ENCODE results near the gene PISD. TPM values are rescaled to one million over a fixed set of nuclear protein-coding genes. Genes with fewer than 3 reads are reported as not detected.
"Not testable (repeated sequence)": the region's sequence is repeated elsewhere in the genome, so short reads cannot be mapped to it uniquely, and the experiment has no call there.

PISD gene
- total RNA-seq, 3 donors from 2014 or later (not counting 1 experiment from before 2014, with no cell fraction given): 36.0 to 52.1 (median 47.8) TPM

DNA sequence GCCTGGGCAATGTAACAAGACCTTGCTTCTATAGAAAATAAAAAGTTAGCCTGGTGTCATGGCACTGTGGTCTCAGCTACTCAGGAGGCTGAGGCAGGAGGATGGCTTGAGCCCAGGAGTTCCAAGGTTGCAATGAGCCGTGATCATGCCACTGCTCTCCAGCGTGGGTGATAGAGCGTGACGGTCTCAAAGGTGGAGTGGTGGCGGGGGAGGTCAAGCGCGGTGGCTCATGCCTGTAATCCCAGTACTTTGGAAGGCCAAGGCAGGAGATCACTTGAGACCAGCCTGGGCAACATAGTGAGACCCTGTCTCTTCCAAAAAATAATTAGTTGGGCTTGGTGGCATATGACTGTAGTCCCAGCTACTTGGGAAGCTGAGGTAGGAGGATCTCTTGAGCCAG is 16.7 kb upstream of the PISD start:
- no peaks in the 10 kb centered on the region for H3K27me3 ChIP-seq (ENCODE audit: control insufficient read depth, insufficient read depth, low read length)
- no peak overlapping the region for H3K4me3 Mint-ChIP-seq
- peaks cover 6% of the 10 kb centered on the region for H3K36me3 ChIP-seq (ENCODE audit: control insufficient read depth, insufficient read depth, low read length)
- H3K27ac Mint-ChIP-seq: peak overlapping the region in 1 of 2 donors; percentile 53
- DNase-seq (no peak), ATAC-seq (no peak)
- H3K9me3 Mint-ChIP-seq: no peaks in the 10 kb centered on the region
- peaks cover 11% of the 10 kb centered on the region for H3K4me1 ChIP-seq (ENCODE audit: control insufficient read depth, insufficient read depth, low read length)
- no peaks in the 10 kb centered on the region for H3K36me3 Mint-ChIP-seq
- TF ChIP-seq, protein P1, sequence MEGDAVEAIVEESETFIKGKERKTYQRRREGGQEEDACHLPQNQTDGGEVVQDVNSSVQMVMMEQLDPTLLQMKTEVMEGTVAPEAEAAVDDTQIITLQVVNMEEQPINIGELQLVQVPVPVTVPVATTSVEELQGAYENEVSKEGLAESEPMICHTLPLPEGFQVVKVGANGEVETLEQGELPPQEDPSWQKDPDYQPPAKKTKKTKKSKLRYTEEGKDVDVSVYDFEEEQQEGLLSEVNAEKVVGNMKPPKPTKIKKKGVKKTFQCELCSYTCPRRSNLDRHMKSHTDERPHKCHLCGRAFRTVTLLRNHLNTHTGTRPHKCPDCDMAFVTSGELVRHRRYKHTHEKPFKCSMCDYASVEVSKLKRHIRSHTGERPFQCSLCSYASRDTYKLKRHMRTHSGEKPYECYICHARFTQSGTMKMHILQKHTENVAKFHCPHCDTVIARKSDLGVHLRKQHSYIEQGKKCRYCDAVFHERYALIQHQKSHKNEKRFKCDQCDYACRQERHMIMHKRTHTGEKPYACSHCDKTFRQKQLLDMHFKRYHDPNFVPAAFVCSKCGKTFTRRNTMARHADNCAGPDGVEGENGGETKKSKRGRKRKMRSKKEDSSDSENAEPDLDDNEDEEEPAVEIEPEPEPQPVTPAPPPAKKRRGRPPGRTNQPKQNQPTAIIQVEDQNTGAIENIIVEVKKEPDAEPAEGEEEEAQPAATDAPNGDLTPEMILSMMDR (IDR thresholded peaks at IDR 0.05): no peak
- intact Hi-C loops (cut with micrococcal nuclease): no loop called here
- no peaks in the 10 kb centered on the region for H3K9me3 ChIP-seq (ENCODE audit: control insufficient read depth, insufficient read depth, low read length)
- peaks cover 12 to 18% of the 10 kb centered on the region in 2 donors for H3K4me1 Mint-ChIP-seq
- H3K27ac ChIP-seq (ENCODE audit: low read length): no peak overlapping the region
- H3K27me3 Mint-ChIP-seq (ENCODE audit: low read depth in 2 of 2): no peaks in the 10 kb centered on the region
- 96% methylated on average over 7 of the region's 7 CpGs for WGBS (ENCODE audit: insufficient coverage)
- no peak overlapping the region for H3K4me3 ChIP-seq (ENCODE audit: low read length)

DNA sequence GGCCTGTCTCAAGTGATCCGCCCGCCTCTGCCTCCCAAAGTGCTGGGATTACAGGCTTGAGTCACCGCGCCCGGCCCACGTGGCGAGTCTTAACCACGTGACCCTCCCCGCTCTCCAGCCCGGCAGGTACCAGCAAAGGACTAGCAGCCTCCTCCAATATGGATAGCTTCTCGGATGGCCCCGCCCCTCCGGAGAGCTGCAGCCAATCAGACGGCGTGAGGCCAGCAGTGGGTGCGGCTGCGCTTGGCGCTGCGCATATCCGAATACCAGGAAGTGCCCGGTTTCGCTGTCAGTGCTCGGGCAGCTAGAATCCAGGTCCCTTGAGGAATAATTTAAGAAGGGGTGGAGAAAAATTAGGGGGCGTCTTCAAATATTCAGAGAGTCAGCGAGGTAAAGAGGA is 14.7 kb upstream of the PISD start:
- peaks cover 11% of the 10 kb centered on the region for H3K4me1 ChIP-seq (ENCODE audit: control insufficient read depth, insufficient read depth, low read length)
- Mint-ChIP-seq H3K4me1 (peaks cover 12 to 18% of the 10 kb centered on the region in 2 donors), H3K9me3 (no peaks in the 10 kb centered on the region), H3K36me3 (no peaks in the 10 kb centered on the region), H3K27me3 (ENCODE audit: low read depth in 2 of 2) (no peaks in the 10 kb centered on the region), H3K27ac (peak overlapping the region; percentile 92 to 97), H3K4me3 (peak overlapping the region; percentile 100)
- no peaks in the 10 kb centered on the region for H3K36me3 ChIP-seq (ENCODE audit: control insufficient read depth, insufficient read depth, low read length)
- H3K4me3 ChIP-seq (ENCODE audit: low read length): peak overlapping the region; percentile 46
- no peaks in the 10 kb centered on the region for H3K27me3 ChIP-seq (ENCODE audit: control insufficient read depth, insufficient read depth, low read length)
- peak overlapping the region; percentile 60 for H3K27ac ChIP-seq (ENCODE audit: low read length)
- WGBS (ENCODE audit: insufficient coverage): 8% methylated on average over 25 of the region's 25 CpGs
- peak; percentile 100 for ATAC-seq
- intact Hi-C loops (cut with micrococcal nuclease): loop anchor here (1.0 kb wide), 1 partner anchor 14 kb away; the partner anchor contains the start of gene PISD
- no peaks in the 10 kb centered on the region for H3K9me3 ChIP-seq (ENCODE audit: control insufficient read depth, insufficient read depth, low read length)
- TF ChIP-seq, protein P1 (IDR thresholded peaks at IDR 0.05): no peak
- DNase-seq: peak; percentile 89 to 94

DNA sequence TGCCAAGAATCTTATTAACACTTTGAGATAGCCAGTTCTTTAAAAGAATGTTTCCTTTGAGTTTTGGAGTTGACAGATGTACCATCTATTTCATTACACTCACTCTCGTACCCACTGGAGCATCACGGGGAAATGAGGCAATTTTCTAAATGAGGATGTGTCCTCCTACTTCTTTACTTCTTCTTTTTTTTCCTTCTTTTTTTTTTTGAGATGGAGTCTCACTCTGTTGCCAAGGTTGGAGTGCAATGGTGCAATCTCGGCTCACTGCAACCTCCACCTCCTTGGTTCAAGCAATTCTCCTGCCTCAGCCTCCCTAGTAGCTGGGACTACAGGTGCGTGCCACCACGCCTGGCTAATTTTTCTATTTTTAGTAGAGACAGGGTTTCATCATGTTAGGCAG is 12.2 kb upstream of the PISD start:
- WGBS (ENCODE audit: insufficient coverage): 64% methylated on average over 5 of the region's 5 CpGs
- not testable (repeated sequence) for ATAC-seq; H3K36me3 ChIP-seq (ENCODE audit: control insufficient read depth, insufficient read depth, low read length)

GRCh38 chr22:31668849-31669248 is 6.8 kb upstream of the PISD start:
- not testable (repeated sequence) for H3K4me1 ChIP-seq (ENCODE audit: control insufficient read depth, insufficient read depth, low read length); H3K27me3 ChIP-seq (ENCODE audit: control insufficient read depth, insufficient read depth, low read length); H3K4me3 ChIP-seq (ENCODE audit: low read length); H3K9me3 Mint-ChIP-seq; H3K9me3 ChIP-seq (ENCODE audit: control insufficient read depth, insufficient read depth, low read length); H3K27ac Mint-ChIP-seq; H3K4me1 Mint-ChIP-seq; H3K4me3 Mint-ChIP-seq; ATAC-seq; H3K27ac ChIP-seq (ENCODE audit: low read length); H3K36me3 Mint-ChIP-seq; DNase-seq; H3K27me3 Mint-ChIP-seq (ENCODE audit: low read depth in 2 of 2); H3K36me3 ChIP-seq (ENCODE audit: control insufficient read depth, insufficient read depth, low read length)
- intact Hi-C loops (cut with micrococcal nuclease): loop anchor here (5.0 kb wide), 2 partner anchors 413 to 598 kb away; no protein-coding TSS in a partner anchor
- 95% methylated on average over 4 of the region's 4 CpGs for WGBS (ENCODE audit: insufficient coverage)

More for the DNA sequence above, 12.2 kb upstream of the PISD start:
- H3K27ac Mint-ChIP-seq; DNase-seq; H3K27me3 ChIP-seq (ENCODE audit: control insufficient read depth, insufficient read depth, low read length); H3K9me3 ChIP-seq (ENCODE audit: control insufficient read depth, insufficient read depth, low read length); H3K9me3 Mint-ChIP-seq; H3K27me3 Mint-ChIP-seq (ENCODE audit: low read depth in 2 of 2); H3K36me3 Mint-ChIP-seq; H3K4me3 Mint-ChIP-seq; H3K27ac ChIP-seq (ENCODE audit: low read length); intact Hi-C loops (cut with micrococcal nuclease); H3K4me3 ChIP-seq (ENCODE audit: low read length): not testable (repeated sequence)
- H3K4me1 Mint-ChIP-seq: peaks cover 12 to 18% of the 10 kb centered on the region in 2 donors
- H3K4me1 ChIP-seq (ENCODE audit: control insufficient read depth, insufficient read depth, low read length): peaks cover 11% of the 10 kb centered on the region

All from natural killer cell (primary cell).